ENCODE data around the gene LYRM1.
A peak's percentile ranks its signal among the peaks of the same experiment; 100 is the strongest.
"Not testable (repeated sequence)": the region's sequence is repeated elsewhere in the genome, so short reads cannot be mapped to it uniquely, and the experiment has no call there.

LYRM1 gene, protein sequence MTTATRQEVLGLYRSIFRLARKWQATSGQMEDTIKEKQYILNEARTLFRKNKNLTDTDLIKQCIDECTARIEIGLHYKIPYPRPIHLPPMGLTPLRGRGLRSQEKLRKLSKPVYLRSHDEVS

DNA sequence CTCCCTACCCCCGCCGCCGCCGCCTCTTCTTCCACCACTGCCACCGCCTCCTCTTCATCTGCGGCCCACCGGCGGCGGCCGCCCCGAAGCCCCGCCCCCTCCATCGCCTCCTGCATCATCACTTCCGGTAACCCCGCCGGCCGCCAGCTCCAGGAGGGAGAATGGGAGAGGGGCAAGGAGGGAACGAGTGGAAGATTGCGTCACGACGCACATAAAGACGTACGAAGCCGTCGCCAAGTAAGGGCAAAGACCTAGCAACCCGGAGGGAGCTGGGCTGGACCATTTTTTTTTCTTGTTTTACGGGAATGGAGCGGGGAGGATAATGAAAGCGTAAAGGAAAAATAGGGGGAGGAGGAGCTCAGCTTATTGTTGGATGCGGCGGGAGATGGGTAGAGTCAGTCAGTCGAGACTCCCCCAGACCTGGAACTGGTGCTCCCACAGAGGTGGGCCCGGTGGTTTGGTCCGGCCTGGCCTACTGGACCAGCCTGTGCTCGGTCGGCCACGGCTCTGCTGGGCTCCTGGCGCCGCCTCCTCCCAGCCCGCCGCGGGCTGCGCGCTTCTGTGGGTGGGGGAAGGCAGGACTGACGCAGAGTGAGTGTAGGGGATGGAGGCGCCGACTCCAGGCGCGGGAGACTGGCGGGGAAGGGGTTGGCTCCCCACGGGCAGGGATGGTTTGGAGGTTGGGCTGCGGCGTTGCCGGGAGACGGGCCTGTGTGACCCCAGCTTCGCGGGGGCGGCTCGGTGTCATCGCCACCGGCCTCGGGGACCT, at the start of gene LYRM1, which contains the start of gene DCUN1D3:
Gene LYRM1 (plus strand): TSS at position 473 of the 769 bp plus-strand sequence. CDS start 14,785 bp downstream, outside the sequence.
Gene DCUN1D3 (minus strand): TSS at position 60 of the 769 bp plus-strand sequence. CDS start 37,820 bp downstream, outside the sequence.
- Histone ChIP-seq H3K4me1 (ENCODE audit: control insufficient read depth in 1 of 2, insufficient read depth in 2 of 2, low read length in 2 of 2) (peaks cover 33 to 39% of the 10 kb centered on the region in 2 donors), H3K4me3 (ENCODE audit: low read depth in 1 of 2, low read length in 2 of 2) (peak within 1 kb of the TSS; percentile 80 to 88), H3K36me3 (ENCODE audit: control insufficient read depth in 1 of 2, insufficient read depth in 2 of 2, low read length in 2 of 2) (peaks cover 3 to 4% of the 10 kb centered on the region in 2 donors), H3K27ac (ENCODE audit: low read length) (peak within 1 kb of the TSS; percentile 99), H3K27me3 (ENCODE audit: low read depth, low read length) (no peaks in the 10 kb centered on the region), H3K9me3 (ENCODE audit: control insufficient read depth in 1 of 2, low read length in 2 of 2) (no peaks in the 10 kb centered on the region)

DNA sequence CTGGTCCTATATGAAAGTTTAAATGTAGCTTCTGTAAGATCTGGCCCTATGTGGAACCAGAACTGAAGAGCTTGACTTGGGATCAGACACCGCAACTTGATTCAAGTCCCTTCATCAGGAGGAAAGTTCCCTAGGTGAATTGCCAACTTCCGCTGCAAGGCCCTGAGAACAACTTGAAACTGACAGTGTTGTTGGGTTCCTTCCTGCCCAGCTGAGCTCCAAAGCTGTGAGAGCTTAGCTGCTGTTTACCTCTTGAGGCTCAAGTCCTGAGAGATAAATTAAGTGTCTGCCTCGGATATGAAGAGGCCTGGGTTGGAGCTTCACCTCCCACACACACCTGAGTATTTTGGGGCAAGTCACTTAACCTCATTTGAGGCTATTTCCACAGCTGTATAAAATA, 49.6 kb upstream of the LYRM1 start:
- H3K36me3 ChIP-seq (ENCODE audit: control insufficient read depth in 1 of 2, insufficient read depth in 2 of 2, low read length in 2 of 2): peaks cover 7 to 13% of the 10 kb centered on the region in 2 donors
- H3K9me3 ChIP-seq (ENCODE audit: control insufficient read depth in 1 of 2, low read length in 2 of 2): no peaks in the 10 kb centered on the region
- no peaks in the 10 kb centered on the region for H3K27me3 ChIP-seq (ENCODE audit: low read depth, low read length)
- peaks cover 12 to 21% of the 10 kb centered on the region in 2 donors for H3K4me1 ChIP-seq (ENCODE audit: control insufficient read depth in 1 of 2, insufficient read depth in 2 of 2, low read length in 2 of 2)
- H3K4me3 ChIP-seq (ENCODE audit: low read depth in 1 of 2, low read length in 2 of 2): no peak overlapping the region
- H3K27ac ChIP-seq (ENCODE audit: low read length): peak overlapping the region; percentile 71

DNA sequence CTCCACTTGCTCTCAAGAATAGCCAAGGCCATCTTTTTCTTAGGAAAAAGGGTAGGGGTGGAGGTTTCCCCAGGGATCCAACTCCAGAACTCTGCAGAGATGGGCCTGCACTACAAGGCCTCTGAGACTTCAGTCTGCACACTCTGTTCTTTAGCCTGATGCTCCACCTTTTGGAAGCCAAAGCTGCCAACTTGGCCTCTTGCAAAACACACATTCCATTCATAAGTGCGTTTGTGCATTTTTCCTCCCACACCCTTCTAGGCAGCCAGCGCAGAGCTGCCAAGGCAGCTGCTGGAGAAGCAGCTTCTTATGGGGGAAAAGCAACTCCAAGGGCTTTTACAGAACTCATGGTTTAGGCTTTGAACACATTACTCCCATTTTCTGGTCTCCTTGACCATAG, 49.0 kb upstream of the LYRM1 start:
- peaks cover 7 to 18% of the 10 kb centered on the region in 2 donors for H3K36me3 ChIP-seq (ENCODE audit: control insufficient read depth in 1 of 2, insufficient read depth in 2 of 2, low read length in 2 of 2)
- no peaks in the 10 kb centered on the region for H3K27me3 ChIP-seq (ENCODE audit: low read depth, low read length)
- H3K4me3 ChIP-seq (ENCODE audit: low read depth in 1 of 2, low read length in 2 of 2): no peak overlapping the region
- H3K4me1 ChIP-seq (ENCODE audit: control insufficient read depth in 1 of 2, insufficient read depth in 2 of 2, low read length in 2 of 2): peaks cover 12 to 21% of the 10 kb centered on the region in 2 donors
- H3K9me3 ChIP-seq (ENCODE audit: control insufficient read depth in 1 of 2, low read length in 2 of 2): no peaks in the 10 kb centered on the region
- H3K27ac ChIP-seq (ENCODE audit: low read length): peak overlapping the region; percentile 71

DNA sequence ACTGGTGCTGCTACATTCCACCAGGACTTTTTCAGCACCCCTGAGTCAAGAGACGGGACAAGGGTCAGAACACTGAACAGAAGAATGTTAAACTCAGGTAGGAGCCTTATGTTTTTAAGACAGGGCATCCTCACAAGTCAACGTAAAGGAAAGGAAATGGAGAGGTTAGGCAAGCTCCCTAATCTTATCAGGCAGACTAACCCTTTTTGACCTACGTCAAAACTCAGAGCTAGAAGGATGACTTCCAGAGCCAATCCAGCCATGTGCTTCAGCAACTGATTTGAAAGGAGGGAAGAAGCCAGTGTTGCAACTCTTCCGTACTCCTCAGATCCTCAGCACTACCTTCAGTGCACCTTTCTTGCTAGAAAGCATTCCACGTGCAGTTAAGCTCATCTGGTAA, 47.4 kb upstream of the LYRM1 start:
- Histone ChIP-seq H3K4me3 (ENCODE audit: low read depth in 1 of 2, low read length in 2 of 2) (no peak overlapping the region), H3K4me1 (ENCODE audit: control insufficient read depth in 1 of 2, insufficient read depth in 2 of 2, low read length in 2 of 2) (peaks cover 12 to 21% of the 10 kb centered on the region in 2 donors), H3K27me3 (ENCODE audit: low read depth, low read length) (no peaks in the 10 kb centered on the region), H3K9me3 (ENCODE audit: control insufficient read depth in 1 of 2, low read length in 2 of 2) (no peaks in the 10 kb centered on the region), H3K27ac (ENCODE audit: low read length) (no peak overlapping the region), H3K36me3 (ENCODE audit: control insufficient read depth in 1 of 2, insufficient read depth in 2 of 2, low read length in 2 of 2) (peaks cover 7 to 26% of the 10 kb centered on the region in 2 donors)

DNA sequence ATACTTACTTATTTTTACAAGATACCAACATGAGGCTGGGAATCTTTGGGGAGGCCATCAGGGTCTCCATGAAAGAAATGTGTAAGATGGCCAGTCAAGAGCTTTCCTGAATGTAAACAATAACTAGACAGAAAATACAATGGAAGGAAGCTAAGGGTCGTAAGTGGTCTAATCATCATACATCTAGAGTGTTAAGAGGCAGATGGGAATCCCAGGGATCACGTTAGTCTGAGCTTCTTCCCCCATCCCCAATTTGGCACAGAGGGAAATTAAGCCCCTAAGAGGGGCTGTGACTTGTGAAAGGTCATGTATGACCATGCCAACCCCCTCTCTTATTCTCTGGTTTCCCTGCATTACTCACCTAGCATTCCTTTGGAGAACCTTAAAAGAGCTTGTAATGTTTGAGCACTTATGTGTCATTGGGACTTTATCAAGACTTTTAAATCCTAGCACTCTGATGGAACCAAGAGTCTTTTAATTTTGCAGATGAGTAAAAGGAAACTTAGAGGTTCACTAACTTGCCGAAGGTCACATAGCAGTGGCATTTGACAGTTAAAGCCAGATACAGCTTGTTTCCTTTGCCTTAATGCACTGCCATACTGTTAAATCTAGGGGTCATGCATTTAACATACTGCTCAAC, 46.5 kb upstream of the LYRM1 start:
- Histone ChIP-seq H3K27ac (ENCODE audit: low read length) (no peak overlapping the region), H3K27me3 (ENCODE audit: low read depth, low read length) (no peaks in the 10 kb centered on the region), H3K9me3 (ENCODE audit: control insufficient read depth in 1 of 2, low read length in 2 of 2) (no peaks in the 10 kb centered on the region), H3K4me3 (ENCODE audit: low read depth in 1 of 2, low read length in 2 of 2) (no peak overlapping the region), H3K4me1 (ENCODE audit: control insufficient read depth in 1 of 2, insufficient read depth in 2 of 2, low read length in 2 of 2) (peaks cover 12 to 21% of the 10 kb centered on the region in 2 donors), H3K36me3 (ENCODE audit: control insufficient read depth in 1 of 2, insufficient read depth in 2 of 2, low read length in 2 of 2) (peaks cover 7 to 26% of the 10 kb centered on the region in 2 donors)

DNA sequence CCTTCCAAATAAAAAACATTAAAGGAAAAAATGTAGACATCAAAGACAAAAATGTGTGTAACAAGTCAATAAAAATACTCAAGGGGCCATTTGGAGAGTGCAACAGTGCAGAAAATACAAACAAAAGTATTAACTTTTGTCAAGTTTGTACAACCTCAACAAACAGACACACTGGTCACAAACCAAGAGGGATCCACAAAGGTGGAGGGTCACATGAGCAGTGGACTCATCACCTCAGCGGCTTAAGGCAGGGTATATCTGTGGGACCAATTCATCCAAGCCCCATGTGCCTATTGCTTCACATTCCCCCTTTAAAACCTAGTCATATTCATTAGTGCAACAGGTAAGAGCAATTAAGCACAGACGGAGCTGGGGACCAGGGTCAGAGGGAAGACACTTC, 45.6 kb upstream of the LYRM1 start:
- no peaks in the 10 kb centered on the region for H3K27me3 ChIP-seq (ENCODE audit: low read depth, low read length)
- H3K4me1 ChIP-seq (ENCODE audit: control insufficient read depth in 1 of 2, insufficient read depth in 2 of 2, low read length in 2 of 2): peaks cover 12 to 24% of the 10 kb centered on the region in 2 donors
- peaks cover 11 to 32% of the 10 kb centered on the region in 2 donors for H3K36me3 ChIP-seq (ENCODE audit: control insufficient read depth in 1 of 2, insufficient read depth in 2 of 2, low read length in 2 of 2)
- H3K27ac ChIP-seq (ENCODE audit: low read length): no peak overlapping the region
- H3K9me3 ChIP-seq (ENCODE audit: control insufficient read depth in 1 of 2, low read length in 2 of 2): no peaks in the 10 kb centered on the region
- H3K4me3 ChIP-seq (ENCODE audit: low read depth in 1 of 2, low read length in 2 of 2): no peak overlapping the region

DNA sequence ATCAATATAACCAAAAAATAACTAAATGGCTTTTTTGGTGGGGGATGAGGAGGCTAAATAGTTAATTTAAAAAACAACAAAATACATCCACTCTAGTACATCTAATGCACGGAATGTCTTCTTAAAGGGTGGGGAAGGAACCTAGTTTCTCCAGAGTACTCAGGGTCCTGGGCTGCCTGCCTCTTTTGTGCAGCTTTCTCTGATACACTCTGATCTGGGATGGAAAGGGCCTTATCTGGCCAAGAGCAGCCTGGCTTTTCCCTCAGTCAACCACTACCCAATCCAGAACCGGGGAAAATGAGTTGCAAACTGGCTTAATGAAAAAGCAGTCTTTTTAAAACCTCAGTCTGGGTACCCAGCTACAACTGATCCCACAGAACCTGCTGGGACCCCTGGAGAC, 43.3 kb upstream of the LYRM1 start:
- Histone ChIP-seq H3K27ac (ENCODE audit: low read length) (no peak overlapping the region), H3K27me3 (ENCODE audit: low read depth, low read length) (no peaks in the 10 kb centered on the region), H3K4me1 (ENCODE audit: control insufficient read depth in 1 of 2, insufficient read depth in 2 of 2, low read length in 2 of 2) (peaks cover 9 to 10% of the 10 kb centered on the region in 2 donors), H3K36me3 (ENCODE audit: control insufficient read depth in 1 of 2, insufficient read depth in 2 of 2, low read length in 2 of 2) (peaks cover 27 to 45% of the 10 kb centered on the region in 2 donors), H3K9me3 (ENCODE audit: control insufficient read depth in 1 of 2, low read length in 2 of 2) (no peaks in the 10 kb centered on the region), H3K4me3 (ENCODE audit: low read depth in 1 of 2, low read length in 2 of 2) (no peak overlapping the region)

DNA sequence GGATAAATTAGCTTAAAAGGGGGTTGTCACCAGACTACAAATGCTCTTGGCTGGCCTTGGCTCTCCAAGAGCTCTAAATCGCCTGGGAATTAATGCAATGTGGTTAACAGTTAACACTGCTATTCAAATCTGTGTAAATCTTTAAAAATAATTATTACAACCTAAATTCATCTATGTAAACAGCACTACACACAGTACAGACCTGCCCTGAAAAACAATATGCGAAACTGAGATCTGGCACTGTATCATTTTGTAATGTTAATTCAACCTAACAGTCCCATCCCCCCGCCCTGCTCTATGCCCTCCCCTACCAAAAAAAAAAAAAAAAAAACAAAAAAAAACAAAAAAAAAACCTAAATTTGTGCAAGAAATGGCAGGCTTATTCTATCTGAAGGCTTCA, 41.3 kb upstream of the LYRM1 start:
- Histone ChIP-seq H3K4me1 (ENCODE audit: control insufficient read depth in 1 of 2, insufficient read depth in 2 of 2, low read length in 2 of 2) (peaks cover 0 to 8% of the 10 kb centered on the region in 2 donors), H3K27ac (ENCODE audit: low read length) (no peak overlapping the region), H3K9me3 (ENCODE audit: control insufficient read depth in 1 of 2, low read length in 2 of 2) (no peaks in the 10 kb centered on the region), H3K36me3 (ENCODE audit: control insufficient read depth in 1 of 2, insufficient read depth in 2 of 2, low read length in 2 of 2) (peaks cover 29 to 46% of the 10 kb centered on the region in 2 donors), H3K4me3 (ENCODE audit: low read depth in 1 of 2, low read length in 2 of 2) (no peak overlapping the region), H3K27me3 (ENCODE audit: low read depth, low read length) (no peaks in the 10 kb centered on the region)

DNA sequence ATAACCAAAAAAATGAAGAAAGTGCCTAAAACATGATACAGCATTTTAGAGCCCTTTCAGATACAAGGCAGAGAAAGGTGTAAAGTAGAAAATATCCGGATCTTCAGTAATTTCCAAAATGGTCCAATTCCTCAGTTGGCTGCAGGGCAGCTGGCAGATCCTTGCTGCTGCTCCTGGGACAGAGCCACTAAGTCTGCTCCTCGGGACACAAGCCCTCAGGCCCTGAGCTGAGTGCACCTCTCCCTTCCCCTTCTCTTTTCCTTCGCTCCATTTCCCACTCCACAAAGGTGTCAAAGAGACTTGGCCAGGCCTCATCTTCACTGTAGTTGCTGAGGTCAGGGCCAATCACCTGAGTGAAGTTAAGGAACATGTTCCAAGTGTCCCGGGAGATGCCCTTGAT, 40.9 kb upstream of the LYRM1 start:
- Histone ChIP-seq H3K36me3 (ENCODE audit: control insufficient read depth in 1 of 2, insufficient read depth in 2 of 2, low read length in 2 of 2) (peaks cover 29 to 42% of the 10 kb centered on the region in 2 donors), H3K27me3 (ENCODE audit: low read depth, low read length) (no peaks in the 10 kb centered on the region), H3K27ac (ENCODE audit: low read length) (no peak overlapping the region), H3K4me3 (ENCODE audit: low read depth in 1 of 2, low read length in 2 of 2) (no peak overlapping the region), H3K9me3 (ENCODE audit: control insufficient read depth in 1 of 2, low read length in 2 of 2) (no peaks in the 10 kb centered on the region), H3K4me1 (ENCODE audit: control insufficient read depth in 1 of 2, insufficient read depth in 2 of 2, low read length in 2 of 2) (peaks cover 0 to 8% of the 10 kb centered on the region in 2 donors)

DNA sequence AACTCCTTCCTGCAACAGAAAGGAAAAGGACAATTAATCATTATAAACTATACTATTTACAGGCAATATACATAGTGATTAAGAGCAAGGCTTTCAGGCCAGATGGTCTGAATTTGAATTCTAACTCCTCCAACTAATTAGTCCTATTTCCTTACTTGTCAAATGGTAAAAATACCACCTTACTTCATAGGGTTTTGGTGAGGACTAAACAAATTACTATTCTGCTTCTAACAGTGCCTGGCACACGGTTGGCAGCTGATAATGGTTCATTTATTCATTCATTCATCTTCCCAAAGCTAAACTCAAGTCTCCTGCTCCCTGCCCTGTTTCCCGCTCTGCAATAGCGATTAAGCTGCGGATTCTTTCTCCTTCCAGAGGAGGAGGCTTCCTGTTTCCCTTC, 40.2 kb upstream of the LYRM1 start:
- H3K4me1 ChIP-seq (ENCODE audit: control insufficient read depth in 1 of 2, insufficient read depth in 2 of 2, low read length in 2 of 2): peaks cover 0 to 11% of the 10 kb centered on the region in 2 donors
- no peaks in the 10 kb centered on the region for H3K9me3 ChIP-seq (ENCODE audit: control insufficient read depth in 1 of 2, low read length in 2 of 2)
- H3K27me3 ChIP-seq (ENCODE audit: low read depth, low read length): no peaks in the 10 kb centered on the region
- no peak overlapping the region for H3K4me3 ChIP-seq (ENCODE audit: low read depth in 1 of 2, low read length in 2 of 2)
- no peak overlapping the region for H3K27ac ChIP-seq (ENCODE audit: low read length)
- peaks cover 26 to 36% of the 10 kb centered on the region in 2 donors for H3K36me3 ChIP-seq (ENCODE audit: control insufficient read depth in 1 of 2, insufficient read depth in 2 of 2, low read length in 2 of 2)

DNA sequence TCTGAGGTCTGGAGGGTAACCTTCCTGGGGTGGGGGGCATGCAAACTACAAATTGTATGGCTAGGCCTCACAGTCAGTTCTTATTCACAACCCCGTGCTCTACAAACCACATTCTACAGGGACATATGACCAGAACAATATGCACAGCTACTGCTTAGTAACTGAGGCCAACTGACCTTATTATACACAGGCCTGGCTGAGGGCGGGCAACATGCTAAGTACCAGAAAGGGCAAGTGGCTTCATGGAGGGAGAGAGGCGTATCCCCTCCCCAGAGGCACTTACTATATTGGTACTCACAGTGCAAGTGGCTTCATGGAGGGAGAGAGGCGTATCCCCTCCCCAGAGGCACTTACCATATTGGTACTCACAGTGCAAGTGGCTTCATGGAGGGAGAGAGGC, 39.6 kb upstream of the LYRM1 start:
- H3K4me3 ChIP-seq (ENCODE audit: low read depth in 1 of 2, low read length in 2 of 2); H3K27ac ChIP-seq (ENCODE audit: low read length); H3K9me3 ChIP-seq (ENCODE audit: control insufficient read depth in 1 of 2, low read length in 2 of 2); H3K27me3 ChIP-seq (ENCODE audit: low read depth, low read length): not testable (repeated sequence)
- peaks cover 24 to 33% of the 10 kb centered on the region in 2 donors for H3K36me3 ChIP-seq (ENCODE audit: control insufficient read depth in 1 of 2, insufficient read depth in 2 of 2, low read length in 2 of 2)
- peaks cover 6 to 16% of the 10 kb centered on the region in 2 donors for H3K4me1 ChIP-seq (ENCODE audit: control insufficient read depth in 1 of 2, insufficient read depth in 2 of 2, low read length in 2 of 2)
